ENCODE results near the gene ZNF77.
"Not testable (repeated sequence)": the region's sequence is repeated elsewhere in the genome, so short reads cannot be mapped to it uniquely, and the experiment has no call there.

DNA sequence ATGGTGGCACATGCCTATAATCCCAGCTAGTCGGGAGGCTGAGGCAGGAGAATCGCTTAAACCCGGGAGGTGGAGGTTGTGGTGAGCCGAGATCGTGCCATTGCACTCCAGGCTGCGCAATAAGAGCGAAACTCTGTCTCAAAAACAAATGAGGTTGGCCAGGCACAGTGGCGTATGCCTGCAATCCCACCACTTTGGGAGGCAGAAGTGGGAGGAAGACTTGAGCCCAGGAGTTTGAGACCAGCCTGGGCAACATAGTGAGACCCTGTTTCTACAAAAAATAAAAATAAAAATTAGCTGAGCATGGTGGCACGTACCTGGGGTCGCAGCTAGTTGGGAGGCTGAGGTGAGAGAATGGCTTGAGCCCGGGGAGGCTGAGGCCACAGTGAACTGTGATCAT is 47.6 kb upstream of the ZNF77 start:
- not testable (repeated sequence) for TF ChIP-seq ZFP30, ZFP3 (CRISPR knock-in tag; IDR thresholded peaks at IDR 0.05)

Data from SK-N-SH treated with all-trans-retinoic acid at 6 μM for 48 hours (cell line).